Measurements from ENCODE around the gene CD6.

DNA sequence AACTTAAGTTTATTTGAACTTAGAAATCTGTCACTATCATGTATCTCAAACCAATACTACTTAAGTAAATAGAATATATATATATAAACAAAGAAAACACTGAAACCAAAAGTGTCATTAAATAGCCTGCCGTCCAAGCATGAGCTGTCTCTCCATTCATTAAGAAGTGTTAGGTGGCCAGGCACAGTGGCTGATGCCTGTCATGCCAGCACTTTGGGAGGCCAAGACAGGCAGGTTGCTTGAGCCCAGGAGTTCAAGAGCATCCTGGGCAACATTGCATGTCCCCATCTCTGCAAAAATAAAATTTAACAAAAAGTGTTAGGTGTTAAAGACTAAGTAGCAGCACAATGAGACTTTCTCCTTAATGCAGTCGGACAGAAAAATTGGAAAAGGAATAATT is 14.0 kb downstream of the CD6 start:
- TF ChIP-seq YY1 (IDR thresholded peaks at IDR 0.05; ENCODE audit: insufficient read depth, insufficient read length) (no peak), ZNF274 (IDR thresholded peaks at IDR 0.05; ENCODE audit: low read depth, low read length) (no peak)
